HepG2 (cell line): ENCODE results near the gene BEAN1.
"Not testable (repeated sequence)": the region's sequence is repeated elsewhere in the genome, so short reads cannot be mapped to it uniquely, and the experiment has no call there.

Source experiments
- DPF2 ChIP-seq: sonication (generic); formaldehyde crosslinking; IDR thresholded peaks from 2 replicates; pipeline ENCODE4 v1.4.0; 2020; ENCODE audit warnings: mild to moderate bottlenecking, low read depth, missing genetic modification reagents, borderline replicate concordance
- MAFK ChIP-seq, 2 experiments: IDR thresholded peaks in 1 of 2; conservative IDR thresholded peaks in 1 of 2; 2 replicates each; pipeline ENCODE4 v1.6.1; 2011; ENCODE audit warnings: improper control_type of control experiment in 2 of 2, low read length in 2 of 2
- MTA1 ChIP-seq: sonication (generic); formaldehyde crosslinking; IDR thresholded peaks from 2 replicates; pipeline ENCODE4 v1.4.0; 2020; ENCODE audit warnings: missing genetic modification reagents, mild to moderate bottlenecking, borderline replicate concordance
- POLR2A ChIP-seq, 2 experiments: IDR thresholded peaks; 2 replicates each; pipeline ENCODE4 v1.6.1; 2011; ENCODE audit warnings: low read depth in 2 of 2, low read length in 2 of 2, mild to moderate bottlenecking in 1 of 2, moderate library complexity in 1 of 2; ENCODE audit not compliant: insufficient read depth in 1 of 2
- TF ChIP-seq, protein P1 (sequence below): IDR thresholded peaks from 2 replicates; pipeline ENCODE4 v1.6.1; 2016

GRCh38 chr16:66465946-66466345 lies 38.9 kb downstream of the BEAN1 start:
- not testable (repeated sequence) for TF ChIP-seq POLR2A (IDR thresholded peaks at IDR 0.05; ENCODE audit: insufficient read depth in 1 of 2, low read depth in 2 of 2, low read length in 2 of 2); DPF2 (CRISPR knock-in tag); MTA1 (CRISPR knock-in tag); MAFK (conservative IDR thresholded peaks at IDR 0.05 in 1 of 2, IDR thresholded peaks at IDR 0.05 in 1 of 2; ENCODE audit: low read length in 2 of 2)
- TF ChIP-seq, protein P1, sequence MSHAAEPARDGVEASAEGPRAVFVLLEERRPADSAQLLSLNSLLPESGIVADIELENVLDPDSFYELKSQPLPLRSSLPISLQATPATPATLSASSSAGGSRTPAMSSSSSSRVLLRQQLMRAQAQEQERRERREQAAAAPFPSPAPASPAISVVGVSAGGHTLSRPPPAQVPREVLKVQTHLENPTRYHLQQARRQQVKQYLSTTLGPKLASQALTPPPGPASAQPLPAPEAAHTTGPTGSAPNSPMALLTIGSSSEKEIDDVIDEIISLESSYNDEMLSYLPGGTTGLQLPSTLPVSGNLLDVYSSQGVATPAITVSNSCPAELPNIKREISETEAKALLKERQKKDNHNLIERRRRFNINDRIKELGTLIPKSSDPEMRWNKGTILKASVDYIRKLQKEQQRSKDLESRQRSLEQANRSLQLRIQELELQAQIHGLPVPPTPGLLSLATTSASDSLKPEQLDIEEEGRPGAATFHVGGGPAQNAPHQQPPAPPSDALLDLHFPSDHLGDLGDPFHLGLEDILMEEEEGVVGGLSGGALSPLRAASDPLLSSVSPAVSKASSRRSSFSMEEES (CRISPR knock-in tag), result not testable (repeated sequence)
